ENCODE results near the gene CHD2.

Gene CHD2

DNA sequence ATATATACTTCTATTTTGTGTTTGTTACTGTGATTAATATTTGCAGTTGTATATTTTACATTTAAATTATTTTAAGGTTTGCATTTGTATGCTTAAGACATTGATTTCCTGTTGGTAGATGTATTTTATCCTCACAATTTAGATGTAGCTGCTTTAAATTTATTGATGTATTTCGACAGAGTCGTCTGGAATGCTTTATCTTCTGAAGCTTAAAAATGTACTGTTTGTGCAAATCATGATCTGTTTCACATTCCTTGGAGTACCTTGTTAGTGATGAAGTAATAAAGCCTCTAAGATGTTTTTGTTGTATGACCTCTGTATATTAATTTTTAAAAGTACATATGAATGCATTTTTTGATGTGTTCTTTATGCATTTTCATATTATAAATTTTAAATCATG, 1.9 kb downstream of the CHD2 start:
- TF ChIP-seq OSR1 (CRISPR knock-in tag; IDR thresholded peaks at IDR 0.05) (no peak), ZFP30 (CRISPR knock-in tag; IDR thresholded peaks at IDR 0.05) (no peak), ESRRG (CRISPR knock-in tag; IDR thresholded peaks at IDR 0.05) (no peak), ZNF70 (CRISPR knock-in tag; IDR thresholded peaks at IDR 0.05) (no peak), ISL1 (CRISPR knock-in tag; IDR thresholded peaks at IDR 0.05) (no peak), ZC3H10 (CRISPR knock-in tag; IDR thresholded peaks at IDR 0.05) (no peak), PATZ1 (CRISPR knock-in tag; IDR thresholded peaks at IDR 0.05; ENCODE audit: borderline replicate concordance) (no peak), PPARA (CRISPR knock-in tag; IDR thresholded peaks at IDR 0.05; ENCODE audit: borderline replicate concordance) (no peak), ZNF8 (CRISPR knock-in tag; IDR thresholded peaks at IDR 0.05) (no peak), TCF4 (CRISPR knock-in tag; IDR thresholded peaks at IDR 0.05; ENCODE audit: borderline replicate concordance) (no peak), ARNTL (CRISPR knock-in tag; IDR thresholded peaks at IDR 0.05; ENCODE audit: borderline replicate concordance, low read depth) (no peak), RARB (CRISPR knock-in tag; IDR thresholded peaks at IDR 0.05) (no peak), TOX (CRISPR knock-in tag; IDR thresholded peaks at IDR 0.05; ENCODE audit: borderline replicate concordance) (no peak), BACH2 (CRISPR knock-in tag; IDR thresholded peaks at IDR 0.05; ENCODE audit: borderline replicate concordance) (no peak), CSDC2 (CRISPR knock-in tag; IDR thresholded peaks at IDR 0.05) (no peak)
- TF ChIP-seq, protein P1, sequence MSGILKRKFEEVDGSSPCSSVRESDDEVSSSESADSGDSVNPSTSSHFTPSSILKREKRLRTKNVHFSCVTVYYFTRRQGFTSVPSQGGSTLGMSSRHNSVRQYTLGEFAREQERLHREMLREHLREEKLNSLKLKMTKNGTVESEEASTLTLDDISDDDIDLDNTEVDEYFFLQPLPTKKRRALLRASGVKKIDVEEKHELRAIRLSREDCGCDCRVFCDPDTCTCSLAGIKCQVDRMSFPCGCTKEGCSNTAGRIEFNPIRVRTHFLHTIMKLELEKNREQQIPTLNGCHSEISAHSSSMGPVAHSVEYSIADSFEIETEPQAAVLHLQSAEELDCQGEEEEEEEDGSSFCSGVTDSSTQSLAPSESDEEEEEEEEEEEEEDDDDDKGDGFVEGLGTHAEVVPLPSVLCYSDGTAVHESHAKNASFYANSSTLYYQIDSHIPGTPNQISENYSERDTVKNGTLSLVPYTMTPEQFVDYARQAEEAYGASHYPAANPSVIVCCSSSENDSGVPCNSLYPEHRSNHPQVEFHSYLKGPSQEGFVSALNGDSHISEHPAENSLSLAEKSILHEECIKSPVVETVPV (CRISPR knock-in tag; IDR thresholded peaks at IDR 0.05), result no peak
- TF ChIP-seq, protein P2, sequence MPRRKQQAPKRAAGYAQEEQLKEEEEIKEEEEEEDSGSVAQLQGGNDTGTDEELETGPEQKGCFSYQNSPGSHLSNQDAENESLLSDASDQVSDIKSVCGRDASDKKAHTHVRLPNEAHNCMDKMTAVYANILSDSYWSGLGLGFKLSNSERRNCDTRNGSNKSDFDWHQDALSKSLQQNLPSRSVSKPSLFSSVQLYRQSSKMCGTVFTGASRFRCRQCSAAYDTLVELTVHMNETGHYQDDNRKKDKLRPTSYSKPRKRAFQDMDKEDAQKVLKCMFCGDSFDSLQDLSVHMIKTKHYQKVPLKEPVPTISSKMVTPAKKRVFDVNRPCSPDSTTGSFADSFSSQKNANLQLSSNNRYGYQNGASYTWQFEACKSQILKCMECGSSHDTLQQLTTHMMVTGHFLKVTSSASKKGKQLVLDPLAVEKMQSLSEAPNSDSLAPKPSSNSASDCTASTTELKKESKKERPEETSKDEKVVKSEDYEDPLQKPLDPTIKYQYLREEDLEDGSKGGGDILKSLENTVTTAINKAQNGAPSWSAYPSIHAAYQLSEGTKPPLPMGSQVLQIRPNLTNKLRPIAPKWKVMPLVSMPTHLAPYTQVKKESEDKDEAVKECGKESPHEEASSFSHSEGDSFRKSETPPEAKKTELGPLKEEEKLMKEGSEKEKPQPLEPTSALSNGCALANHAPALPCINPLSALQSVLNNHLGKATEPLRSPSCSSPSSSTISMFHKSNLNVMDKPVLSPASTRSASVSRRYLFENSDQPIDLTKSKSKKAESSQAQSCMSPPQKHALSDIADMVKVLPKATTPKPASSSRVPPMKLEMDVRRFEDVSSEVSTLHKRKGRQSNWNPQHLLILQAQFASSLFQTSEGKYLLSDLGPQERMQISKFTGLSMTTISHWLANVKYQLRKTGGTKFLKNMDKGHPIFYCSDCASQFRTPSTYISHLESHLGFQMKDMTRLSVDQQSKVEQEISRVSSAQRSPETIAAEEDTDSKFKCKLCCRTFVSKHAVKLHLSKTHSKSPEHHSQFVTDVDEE (CRISPR knock-in tag; IDR thresholded peaks at IDR 0.05), result no peak
- TF ChIP-seq, protein P3, sequence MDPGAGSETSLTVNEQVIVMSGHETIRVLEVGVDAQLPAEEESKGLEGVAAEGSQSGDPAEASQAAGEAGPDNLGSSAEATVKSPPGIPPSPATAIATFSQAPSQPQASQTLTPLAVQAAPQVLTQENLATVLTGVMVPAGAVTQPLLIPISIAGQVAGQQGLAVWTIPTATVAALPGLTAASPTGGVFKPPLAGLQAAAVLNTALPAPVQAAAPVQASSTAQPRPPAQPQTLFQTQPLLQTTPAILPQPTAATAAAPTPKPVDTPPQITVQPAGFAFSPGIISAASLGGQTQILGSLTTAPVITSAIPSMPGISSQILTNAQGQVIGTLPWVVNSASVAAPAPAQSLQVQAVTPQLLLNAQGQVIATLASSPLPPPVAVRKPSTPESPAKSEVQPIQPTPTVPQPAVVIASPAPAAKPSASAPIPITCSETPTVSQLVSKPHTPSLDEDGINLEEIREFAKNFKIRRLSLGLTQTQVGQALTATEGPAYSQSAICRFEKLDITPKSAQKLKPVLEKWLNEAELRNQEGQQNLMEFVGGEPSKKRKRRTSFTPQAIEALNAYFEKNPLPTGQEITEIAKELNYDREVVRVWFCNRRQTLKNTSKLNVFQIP (CRISPR knock-in tag; IDR thresholded peaks at IDR 0.05; ENCODE audit: borderline replicate concordance, low read depth), result no peak
- ATAC-seq, result no peak

- no peak for ATAC-seq
- TF ChIP-seq ZFP30 (CRISPR knock-in tag; IDR thresholded peaks at IDR 0.05), result no peak
- no peak for TF ChIP-seq SNAI2 (CRISPR knock-in tag; IDR thresholded peaks at IDR 0.05)
- TF ChIP-seq TOX (CRISPR knock-in tag; IDR thresholded peaks at IDR 0.05; ENCODE audit: borderline replicate concordance), result no peak
- TF ChIP-seq ZNF8 (CRISPR knock-in tag; IDR thresholded peaks at IDR 0.05), result no peak
- TF ChIP-seq ZNF565 (CRISPR knock-in tag; conservative IDR thresholded peaks at IDR 0.05; ENCODE audit: low read depth), result no peak
- no peak for TF ChIP-seq ZFP3 (CRISPR knock-in tag; IDR thresholded peaks at IDR 0.05)
- no peak for TF ChIP-seq PPARA (CRISPR knock-in tag; IDR thresholded peaks at IDR 0.05; ENCODE audit: borderline replicate concordance)
- TF ChIP-seq ZNF70 (CRISPR knock-in tag; IDR thresholded peaks at IDR 0.05), result no peak
- no peak for TF ChIP-seq ARNTL (CRISPR knock-in tag; IDR thresholded peaks at IDR 0.05; ENCODE audit: borderline replicate concordance, low read depth)
- no peak for TF ChIP-seq TCF4 (CRISPR knock-in tag; IDR thresholded peaks at IDR 0.05; ENCODE audit: borderline replicate concordance)
- TF ChIP-seq ESRRG (CRISPR knock-in tag; IDR thresholded peaks at IDR 0.05), result no peak
Measured at GRCh38 chr15:92902737-92903593, 2.8 kb downstream of the CHD2 start.

GRCh38 chr15:92903631-92903965, 3.5 kb downstream of the CHD2 start:
- TF ChIP-seq ARNTL (CRISPR knock-in tag; IDR thresholded peaks at IDR 0.05; ENCODE audit: borderline replicate concordance, low read depth), result 0 out of 2 replicates have a peak, but pooled peaks have one; percentile 42
- no peak for TF ChIP-seq RARB (CRISPR knock-in tag; IDR thresholded peaks at IDR 0.05)
- no peak for ATAC-seq
